ENCODE data around the gene SIAH3. TPM values are rescaled to one million over a fixed set of nuclear protein-coding genes. Genes with fewer than 3 reads are reported as not detected.

Gene SIAH3
- total and polyA plus RNA-seq, 8 donors: 0.07 to 0.20 (median 0.11) TPM; not detected in 1

- TF ChIP-seq, protein P1, sequence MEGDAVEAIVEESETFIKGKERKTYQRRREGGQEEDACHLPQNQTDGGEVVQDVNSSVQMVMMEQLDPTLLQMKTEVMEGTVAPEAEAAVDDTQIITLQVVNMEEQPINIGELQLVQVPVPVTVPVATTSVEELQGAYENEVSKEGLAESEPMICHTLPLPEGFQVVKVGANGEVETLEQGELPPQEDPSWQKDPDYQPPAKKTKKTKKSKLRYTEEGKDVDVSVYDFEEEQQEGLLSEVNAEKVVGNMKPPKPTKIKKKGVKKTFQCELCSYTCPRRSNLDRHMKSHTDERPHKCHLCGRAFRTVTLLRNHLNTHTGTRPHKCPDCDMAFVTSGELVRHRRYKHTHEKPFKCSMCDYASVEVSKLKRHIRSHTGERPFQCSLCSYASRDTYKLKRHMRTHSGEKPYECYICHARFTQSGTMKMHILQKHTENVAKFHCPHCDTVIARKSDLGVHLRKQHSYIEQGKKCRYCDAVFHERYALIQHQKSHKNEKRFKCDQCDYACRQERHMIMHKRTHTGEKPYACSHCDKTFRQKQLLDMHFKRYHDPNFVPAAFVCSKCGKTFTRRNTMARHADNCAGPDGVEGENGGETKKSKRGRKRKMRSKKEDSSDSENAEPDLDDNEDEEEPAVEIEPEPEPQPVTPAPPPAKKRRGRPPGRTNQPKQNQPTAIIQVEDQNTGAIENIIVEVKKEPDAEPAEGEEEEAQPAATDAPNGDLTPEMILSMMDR (IDR thresholded peaks at IDR 0.05): no peak
- ATAC-seq: no peak
- Histone ChIP-seq H3K4me3 (no peak overlapping the region), H3K27ac (no peak overlapping the region), H3K4me1 (no peaks in the 10 kb centered on the region), H3K27me3 (no peaks in the 10 kb centered on the region), H3K36me3 (no peaks in the 10 kb centered on the region), H3K9me3 (no peaks in the 10 kb centered on the region)
- intact Hi-C loops (cut with DNase I): no loop called here
- no peak for DNase-seq
These were observed 24.8 kb downstream of the SIAH3 start for GRCh38 chr13:45826731-45827130.

- Histone ChIP-seq H3K36me3 (no peaks in the 10 kb centered on the region), H3K27me3 (no peaks in the 10 kb centered on the region), H3K4me3 (no peak overlapping the region), H3K4me1 (no peaks in the 10 kb centered on the region), H3K9me3 (no peaks in the 10 kb centered on the region), H3K27ac (no peak overlapping the region)
- TF ChIP-seq, protein P1 (IDR thresholded peaks at IDR 0.05): no peak
- ATAC-seq (no peak), DNase-seq (no peak)
- intact Hi-C loops (cut with DNase I): no loop called here
These were observed 26.2 kb downstream of the SIAH3 start for GRCh38 chr13:45825387-45825650.

- Histone ChIP-seq H3K36me3 (no peaks in the 10 kb centered on the region), H3K4me1 (no peaks in the 10 kb centered on the region), H3K9me3 (peaks cover 0 to 1% of the 10 kb centered on the region in 2 donors), H3K27me3 (no peaks in the 10 kb centered on the region), H3K27ac (no peak overlapping the region), H3K4me3 (no peak overlapping the region)
- TF ChIP-seq, protein P1 (IDR thresholded peaks at IDR 0.05): no peak
- intact Hi-C loops (cut with DNase I): no loop called here
- no peak for DNase-seq
- ATAC-seq: no peak
These were observed 28.0 kb downstream of the SIAH3 start for GRCh38 chr13:45823583-45823982.

DNA sequence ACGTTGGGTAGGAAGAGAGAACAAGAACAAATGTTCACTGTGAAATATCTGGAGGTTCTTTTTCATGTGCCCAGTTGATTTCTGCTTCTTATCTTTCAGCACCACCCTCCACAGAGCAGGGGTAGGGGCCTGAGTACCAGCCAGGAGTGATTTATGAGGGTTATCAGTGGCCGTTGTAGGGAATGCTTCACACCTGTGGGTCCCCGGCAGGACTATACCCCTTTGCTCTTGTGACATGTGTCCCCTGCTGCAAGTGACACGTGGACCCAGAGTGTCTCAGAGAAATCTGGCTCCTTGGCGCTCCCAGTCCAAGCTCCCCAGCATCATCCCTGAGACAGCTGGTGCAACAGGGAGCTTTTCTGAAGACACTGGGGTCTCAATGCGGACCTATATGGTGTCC, 29.7 kb downstream of the SIAH3 start:
- H3K27me3 ChIP-seq: no peaks in the 10 kb centered on the region
- no peak for ATAC-seq
- peaks cover 0 to 5% of the 10 kb centered on the region in 2 donors for H3K9me3 ChIP-seq
- no peak for DNase-seq
- no peak overlapping the region for H3K27ac ChIP-seq
- no peaks in the 10 kb centered on the region for H3K36me3 ChIP-seq
- intact Hi-C loops (cut with DNase I): no loop called here
- TF ChIP-seq, protein P1 (IDR thresholded peaks at IDR 0.05): no peak
- H3K4me1 ChIP-seq: no peaks in the 10 kb centered on the region
- H3K4me3 ChIP-seq: no peak overlapping the region

DNA sequence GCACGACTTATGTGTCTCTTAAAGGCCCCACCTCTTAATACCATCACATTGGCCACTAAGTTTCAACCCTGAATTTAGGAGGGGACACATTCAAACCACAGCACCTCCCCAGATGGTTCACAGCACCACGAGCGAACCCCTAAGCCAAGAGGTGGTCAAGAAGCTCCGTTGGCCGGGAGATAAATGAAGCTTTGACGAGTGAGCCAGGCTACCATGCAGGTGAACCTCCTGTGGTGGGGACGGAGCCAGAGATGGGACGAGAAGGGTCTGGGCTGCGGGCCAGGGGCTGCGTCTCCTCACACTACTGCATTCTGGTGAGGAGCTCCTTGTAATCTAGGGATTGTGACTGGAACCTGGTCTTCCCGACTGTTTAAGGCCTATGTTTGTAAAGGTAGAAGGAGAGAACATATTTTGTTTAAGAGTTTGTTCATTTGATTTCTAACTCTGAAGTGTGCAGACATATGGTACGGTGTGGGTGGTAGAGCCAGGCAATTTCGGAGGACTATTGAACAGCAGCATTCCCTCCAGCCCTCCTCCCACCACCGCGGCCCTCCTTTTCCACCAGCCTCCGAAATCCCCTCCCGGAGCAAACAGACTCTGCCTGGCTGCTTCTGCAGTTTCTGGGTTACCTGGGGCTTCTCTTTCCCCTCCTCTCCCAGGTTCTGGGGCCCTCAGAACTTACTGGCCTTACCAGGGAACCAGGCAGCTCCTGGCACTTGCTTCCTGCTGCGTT, 31.3 kb downstream of the SIAH3 start:
- Histone ChIP-seq H3K27ac (no peak overlapping the region), H3K9me3 (peaks cover 0 to 5% of the 10 kb centered on the region in 2 donors), H3K4me3 (no peak overlapping the region), H3K4me1 (no peaks in the 10 kb centered on the region), H3K36me3 (no peaks in the 10 kb centered on the region), H3K27me3 (no peaks in the 10 kb centered on the region)
- no peak for ATAC-seq
- TF ChIP-seq, protein P1 (IDR thresholded peaks at IDR 0.05): no peak
- no peak for DNase-seq
- intact Hi-C loops (cut with DNase I): no loop called here

Measured in left lung (tissue), 10 donors.